Measurements from ENCODE around the gene GNAS. TPM values are rescaled to one million over a fixed set of nuclear protein-coding genes. Genes with fewer than 3 reads are reported as not detected.

Gene GNAS
- total and polyA plus RNA-seq, 10 donors: 722 to 854 (median 770) TPM

DNA sequence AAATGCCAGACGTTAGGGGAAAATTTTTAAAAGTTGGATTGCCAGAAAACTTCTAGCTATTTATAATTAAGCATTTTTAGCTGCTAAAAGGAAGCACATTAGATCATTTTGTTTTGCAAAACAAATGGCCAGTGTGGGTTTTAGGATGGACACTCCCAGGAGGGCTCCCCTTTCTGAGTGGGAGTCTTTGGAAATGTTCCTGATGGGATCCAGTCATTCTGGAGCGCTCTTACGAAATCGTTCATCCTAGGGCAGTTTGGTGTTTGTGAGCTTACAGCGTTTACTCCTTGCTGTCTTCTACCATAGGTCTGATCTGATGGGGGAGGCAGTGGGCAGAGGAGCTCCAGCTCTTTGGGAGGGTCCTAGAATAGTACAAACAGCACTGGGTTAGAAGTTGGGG lies 14.7 kb downstream of the GNAS start:
- no peak for DNase-seq
- no peak overlapping the region for H3K4me3 ChIP-seq
- no peaks in the 10 kb centered on the region for H3K9me3 ChIP-seq
- peaks cover 0 to 10% (median 4%) of the 10 kb centered on the region in 6 donors for H3K4me1 ChIP-seq
- intact Hi-C loops (cut with DNase I; ENCODE audit: low total_unique reads): loop anchor here (5.0 kb wide), 3 partner anchors 355 to 630 kb away; no protein-coding TSS in a partner anchor
- 70 to 78% (median 75%) methylated on average over 5 of the region's 5 CpGs for WGBS, 5 donors
- H3K36me3 ChIP-seq: no peaks in the 10 kb centered on the region
- H3K27me3 ChIP-seq (replicated peaks in 1 of 7): peaks cover 0 to under 1% (median 0%) of the 10 kb centered on the region in 7 donors
- TF ChIP-seq POLR2AphosphoS5 (IDR thresholded peaks at IDR 0.05) (no peak), POLR2A (IDR thresholded peaks at IDR 0.05) (no peak)
- H3K27ac ChIP-seq: no peak overlapping the region

DNA sequence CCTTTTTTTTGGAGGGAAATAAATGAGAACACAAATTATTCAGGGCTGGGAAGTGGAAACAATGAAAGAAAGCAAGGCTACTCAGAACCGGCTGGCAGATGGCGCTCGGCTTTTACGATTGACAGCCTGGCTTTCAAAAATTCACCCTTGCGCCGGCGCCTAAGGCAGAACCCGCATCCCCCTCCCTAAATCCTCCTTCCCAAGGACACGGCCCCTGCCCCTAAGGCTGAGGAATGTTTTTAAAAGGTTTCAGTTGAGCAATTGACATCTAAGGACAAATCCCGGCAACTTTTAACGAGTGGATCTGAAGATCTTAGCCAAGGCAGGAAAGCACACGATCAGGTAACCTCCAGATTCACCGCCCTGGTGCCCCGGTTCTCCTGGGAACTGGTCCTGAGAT lies 16.3 kb downstream of the GNAS start:
- Histone ChIP-seq H3K9me3 (no peaks in the 10 kb centered on the region), H3K27ac (no peak overlapping the region), H3K27me3 (replicated peaks in 1 of 7) (no peaks in the 10 kb centered on the region), H3K36me3 (no peaks in the 10 kb centered on the region), H3K4me1 (peaks cover 0 to 10% (median 6%) of the 10 kb centered on the region in 6 donors), H3K4me3 (no peak overlapping the region)
- 44 to 67% (median 56%) methylated on average over 14 of the region's 14 CpGs for WGBS, 5 donors
- TF ChIP-seq, protein P1, sequence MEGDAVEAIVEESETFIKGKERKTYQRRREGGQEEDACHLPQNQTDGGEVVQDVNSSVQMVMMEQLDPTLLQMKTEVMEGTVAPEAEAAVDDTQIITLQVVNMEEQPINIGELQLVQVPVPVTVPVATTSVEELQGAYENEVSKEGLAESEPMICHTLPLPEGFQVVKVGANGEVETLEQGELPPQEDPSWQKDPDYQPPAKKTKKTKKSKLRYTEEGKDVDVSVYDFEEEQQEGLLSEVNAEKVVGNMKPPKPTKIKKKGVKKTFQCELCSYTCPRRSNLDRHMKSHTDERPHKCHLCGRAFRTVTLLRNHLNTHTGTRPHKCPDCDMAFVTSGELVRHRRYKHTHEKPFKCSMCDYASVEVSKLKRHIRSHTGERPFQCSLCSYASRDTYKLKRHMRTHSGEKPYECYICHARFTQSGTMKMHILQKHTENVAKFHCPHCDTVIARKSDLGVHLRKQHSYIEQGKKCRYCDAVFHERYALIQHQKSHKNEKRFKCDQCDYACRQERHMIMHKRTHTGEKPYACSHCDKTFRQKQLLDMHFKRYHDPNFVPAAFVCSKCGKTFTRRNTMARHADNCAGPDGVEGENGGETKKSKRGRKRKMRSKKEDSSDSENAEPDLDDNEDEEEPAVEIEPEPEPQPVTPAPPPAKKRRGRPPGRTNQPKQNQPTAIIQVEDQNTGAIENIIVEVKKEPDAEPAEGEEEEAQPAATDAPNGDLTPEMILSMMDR (IDR thresholded peaks at IDR 0.05 in 8 of 11, conservative IDR thresholded peaks at IDR 0.05 in 3 of 11): peak in 4 of 11 experiments; percentile 12 to 25 (median 19)
- no peak for TF ChIP-seq POLR2AphosphoS5 (IDR thresholded peaks at IDR 0.05)
- DNase-seq: no peak
- intact Hi-C loops (cut with DNase I; ENCODE audit: low total_unique reads): loop anchor here (5.0 kb wide), 3 partner anchors 354 to 629 kb away; no protein-coding TSS in a partner anchor

DNA sequence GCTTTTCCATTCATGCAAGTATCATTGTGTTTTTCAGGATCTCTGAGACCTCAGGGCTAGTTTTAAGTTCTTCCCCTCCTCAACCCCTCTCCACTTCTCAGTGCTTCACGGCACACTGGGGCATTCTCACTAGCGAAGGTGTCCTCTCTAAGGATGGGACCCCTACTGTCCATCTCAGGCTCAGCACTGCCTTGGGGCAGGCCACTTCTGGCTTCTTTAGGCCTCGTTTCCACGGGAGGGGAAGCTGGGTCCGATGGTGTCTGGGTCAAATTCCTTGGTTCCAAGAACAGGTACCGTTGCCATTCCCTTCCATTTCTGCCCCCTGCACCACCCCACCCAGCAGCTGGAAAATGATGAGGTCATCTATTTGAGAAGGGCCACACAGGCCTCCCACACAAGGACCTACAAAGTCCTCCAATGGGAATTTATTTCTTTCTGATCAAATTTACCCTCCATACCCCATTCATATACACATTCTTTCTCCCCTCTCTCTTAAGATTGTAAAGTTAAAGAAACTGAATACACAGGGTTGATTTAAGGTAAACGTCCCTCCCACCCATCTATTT lies 17.2 kb downstream of the GNAS start:
- Histone ChIP-seq H3K4me3 (no peak overlapping the region), H3K27ac (no peak overlapping the region), H3K27me3 (replicated peaks in 1 of 7) (no peaks in the 10 kb centered on the region), H3K9me3 (no peaks in the 10 kb centered on the region), H3K4me1 (peaks cover 0 to 10% (median 6%) of the 10 kb centered on the region in 6 donors), H3K36me3 (no peaks in the 10 kb centered on the region)
- TF ChIP-seq POLR2AphosphoS5 (IDR thresholded peaks at IDR 0.05): no peak
- no peak for TF ChIP-seq POLR2A (IDR thresholded peaks at IDR 0.05)
- TF ChIP-seq, protein P1 (IDR thresholded peaks at IDR 0.05 in 8 of 11, conservative IDR thresholded peaks at IDR 0.05 in 3 of 11): no peak
- no peak for DNase-seq
- intact Hi-C loops (cut with DNase I; ENCODE audit: low total_unique reads): loop anchor here (5.0 kb wide), 4 partner anchors 338 to 628 kb away; no protein-coding TSS in a partner anchor
- WGBS, 5 donors: 80 to 92% (median 87%) methylated on average over 7 of the region's 7 CpGs

DNA sequence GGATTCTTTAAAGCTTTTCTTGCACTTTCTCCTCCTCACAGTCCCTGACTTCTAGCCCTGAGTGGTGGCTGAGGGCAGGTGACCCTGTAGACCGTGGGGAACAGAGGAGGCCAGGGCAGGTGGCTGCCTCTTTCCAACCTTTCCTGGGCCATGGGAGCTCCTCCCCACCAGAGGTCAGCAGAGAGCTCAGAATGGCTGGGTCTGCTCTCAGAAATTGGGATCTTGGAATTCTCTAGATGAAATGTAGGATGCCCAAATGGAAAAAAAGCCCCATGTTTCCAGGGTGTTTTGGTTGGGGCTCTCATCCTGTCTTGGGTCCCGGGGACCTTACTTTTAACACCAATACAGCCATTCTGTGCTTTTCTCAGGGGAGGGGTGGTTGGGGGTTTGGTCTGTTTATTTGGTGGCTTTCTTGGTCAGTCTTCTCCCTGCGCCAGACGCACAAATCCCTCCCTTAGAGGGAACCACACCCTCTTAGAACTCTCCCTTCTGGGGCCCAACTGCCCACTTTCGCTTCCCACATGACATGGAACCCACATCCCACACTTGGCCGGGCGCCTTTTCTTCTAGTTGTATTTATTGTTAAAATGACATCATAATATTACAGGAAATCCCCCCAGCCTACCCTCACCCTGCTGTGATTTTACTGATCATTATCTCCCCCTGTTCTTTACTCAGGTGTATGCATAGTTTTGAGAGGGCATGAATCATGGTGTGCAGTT lies 17.9 kb downstream of the GNAS start:
- peak; percentile 84 for DNase-seq

More for the DNA sequence above, 17.9 kb downstream of the GNAS start:
- Histone ChIP-seq H3K9me3 (no peaks in the 10 kb centered on the region), H3K27me3 (replicated peaks in 1 of 7) (no peaks in the 10 kb centered on the region), H3K4me3 (no peak overlapping the region), H3K4me1 (peaks cover 0 to 10% (median 6%) of the 10 kb centered on the region in 6 donors), H3K27ac (no peak overlapping the region), H3K36me3 (no peaks in the 10 kb centered on the region)
- WGBS, 5 donors: 39 to 52% (median 42%) methylated on average over 7 of the region's 7 CpGs
- intact Hi-C loops (cut with DNase I; ENCODE audit: low total_unique reads): loop anchor here (5.0 kb wide), 1 partner anchor 337 kb away; no protein-coding TSS in a partner anchor
- TF ChIP-seq POLR2A (IDR thresholded peaks at IDR 0.05): no peak
- peak in 2 of 3 donors; percentile 16 to 21 for TF ChIP-seq POLR2AphosphoS5 (IDR thresholded peaks at IDR 0.05)
- TF ChIP-seq, protein P1 (IDR thresholded peaks at IDR 0.05 in 8 of 11, conservative IDR thresholded peaks at IDR 0.05 in 3 of 11): peak; percentile 74 to 92 (median 86)
